ENCODE measurements around the gene CDHR3. TPM values are rescaled to one million over a fixed set of nuclear protein-coding genes. Genes with fewer than 3 reads are reported as not detected.
"Not testable (repeated sequence)": the region's sequence is repeated elsewhere in the genome, so short reads cannot be mapped to it uniquely, and the experiment has no call there.

Gene CDHR3
- total RNA-seq, 1 experiment from 2014 or later = 3.3 TPM

DNA sequence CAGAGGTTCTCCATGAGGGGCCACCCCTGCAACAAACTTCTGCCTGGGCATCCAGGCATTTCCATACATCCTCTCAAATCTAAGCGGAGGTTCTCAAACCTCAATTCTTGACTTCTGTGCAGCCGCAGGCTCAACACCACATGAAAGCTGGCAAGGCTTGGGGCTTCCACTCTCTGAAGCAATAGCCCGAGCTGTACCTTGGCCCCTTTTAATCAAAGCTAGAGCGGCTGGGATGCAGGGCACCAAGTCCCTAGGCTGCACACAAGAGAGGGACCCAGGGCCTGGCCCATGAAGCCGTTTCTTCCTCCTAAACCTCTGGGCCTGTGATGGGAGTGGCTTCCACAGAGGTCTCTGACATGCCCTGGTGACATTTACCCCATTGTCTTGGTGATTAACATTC, 43.8 kb downstream of the CDHR3 start:
- H3K27ac ChIP-seq (ENCODE audit: insufficient read length, low read depth, low read length) = no peak overlapping the region
- H3K4me1 ChIP-seq (ENCODE audit: insufficient read depth, low read length) = peaks cover 5% of the 10 kb centered on the region; the same call in 1 of the 2 replicates
- no peak overlapping the region for H3K14ac ChIP-seq (ENCODE audit: insufficient read depth, low read length)
- Mint-ChIP-seq H3K4me3 (no peak overlapping the region), H3K27ac (no peak overlapping the region), H3K36me3 (ENCODE audit: insufficient read depth in 1 of 3, low read depth in 3 of 3) (peaks cover 27 to 33% (median 33%) of the 10 kb centered on the region in 3 experiments), H3K27me3 (ENCODE audit: low read depth) (peaks cover 27% of the 10 kb centered on the region), H3K9me3 (peaks cover 33 to 36% of the 10 kb centered on the region in 2 experiments), H3K4me1 (peaks cover 17 to 18% of the 10 kb centered on the region in 2 experiments)
- no peak for DNase-seq
- no peak overlapping the region for H2AFZ ChIP-seq (ENCODE audit: low read length)
- H2BK5ac ChIP-seq (ENCODE audit: insufficient read length, low read length) = no peak overlapping the region
- H4K20me1 ChIP-seq (ENCODE audit: control insufficient read depth, insufficient read depth, insufficient read length) = no peaks in the 10 kb centered on the region
- no peak overlapping the region for H3K4ac ChIP-seq (ENCODE audit: low read depth, low read length)
- no peak overlapping the region for H3K56ac ChIP-seq (ENCODE audit: insufficient read length, low read depth, low read length)
- no peak overlapping the region for H4K5ac ChIP-seq (ENCODE audit: insufficient read length, low read depth, low read length)
- no peak overlapping the region for H4K8ac ChIP-seq (replicated peaks; ENCODE audit: insufficient read length, low read depth, low read length)
- no peak overlapping the region for H2BK15ac ChIP-seq (ENCODE audit: low read depth, low read length)
- no CpG with 5 or more reads among the region's 5 CpGs for WGBS (ENCODE audit: extremely low coverage, insufficient read length, low lambda C conversion rate)
- H3K79me2 ChIP-seq (ENCODE audit: insufficient read depth, low read length) = no peaks in the 10 kb centered on the region
- no peak overlapping the region for H3K23ac ChIP-seq (ENCODE audit: insufficient read length, low read depth, low read length)
- no peak overlapping the region for H2BK12ac ChIP-seq (ENCODE audit: insufficient read length, low read depth, low read length)
- H2BK120ac ChIP-seq (ENCODE audit: low read depth, low read length, poor library complexity, severe bottlenecking) = no peak overlapping the region
- H3K9me3 ChIP-seq (ENCODE audit: control insufficient read depth, low read depth, low read length) = no peaks in the 10 kb centered on the region
- H3K4me2 ChIP-seq (ENCODE audit: insufficient read depth, insufficient read length, low read length) = no peak overlapping the region
- H3T11ph ChIP-seq (ENCODE audit: low read length) = no peak overlapping the region
- no peaks in the 10 kb centered on the region for H3K23me2 ChIP-seq (ENCODE audit: insufficient read length, low read depth, low read length, poor library complexity, severe bottlenecking)
- TF ChIP-seq, protein P1, sequence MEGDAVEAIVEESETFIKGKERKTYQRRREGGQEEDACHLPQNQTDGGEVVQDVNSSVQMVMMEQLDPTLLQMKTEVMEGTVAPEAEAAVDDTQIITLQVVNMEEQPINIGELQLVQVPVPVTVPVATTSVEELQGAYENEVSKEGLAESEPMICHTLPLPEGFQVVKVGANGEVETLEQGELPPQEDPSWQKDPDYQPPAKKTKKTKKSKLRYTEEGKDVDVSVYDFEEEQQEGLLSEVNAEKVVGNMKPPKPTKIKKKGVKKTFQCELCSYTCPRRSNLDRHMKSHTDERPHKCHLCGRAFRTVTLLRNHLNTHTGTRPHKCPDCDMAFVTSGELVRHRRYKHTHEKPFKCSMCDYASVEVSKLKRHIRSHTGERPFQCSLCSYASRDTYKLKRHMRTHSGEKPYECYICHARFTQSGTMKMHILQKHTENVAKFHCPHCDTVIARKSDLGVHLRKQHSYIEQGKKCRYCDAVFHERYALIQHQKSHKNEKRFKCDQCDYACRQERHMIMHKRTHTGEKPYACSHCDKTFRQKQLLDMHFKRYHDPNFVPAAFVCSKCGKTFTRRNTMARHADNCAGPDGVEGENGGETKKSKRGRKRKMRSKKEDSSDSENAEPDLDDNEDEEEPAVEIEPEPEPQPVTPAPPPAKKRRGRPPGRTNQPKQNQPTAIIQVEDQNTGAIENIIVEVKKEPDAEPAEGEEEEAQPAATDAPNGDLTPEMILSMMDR (conservative IDR thresholded peaks at IDR 0.05) = no peak
- H2BK20ac ChIP-seq (ENCODE audit: low read depth, low read length, poor library complexity, severe bottlenecking) = no peak overlapping the region
- H3K18ac ChIP-seq (ENCODE audit: insufficient read length, low read depth, low read length) = no peak overlapping the region
- H3K27me3 ChIP-seq (ENCODE audit: insufficient read depth, low read length) = no peaks in the 10 kb centered on the region; the same call in 1 of the 2 replicates
- H3K9ac ChIP-seq (ENCODE audit: extremely low read depth, insufficient read length, low read length) = no peak overlapping the region
- H2AK5ac ChIP-seq (ENCODE audit: insufficient read length, low read length) = no peak overlapping the region
- H4K91ac ChIP-seq (ENCODE audit: insufficient read length, low read depth, low read length) = no peak overlapping the region
- H3K79me1 ChIP-seq (ENCODE audit: insufficient read depth, low read depth, low read length, poor library complexity, severe bottlenecking) = no peaks in the 10 kb centered on the region

- not testable (repeated sequence) for H3K23me2 ChIP-seq (ENCODE audit: insufficient read length, low read depth, low read length, poor library complexity, severe bottlenecking); H3K27ac ChIP-seq (ENCODE audit: insufficient read length, low read depth, low read length); H3K4me1 ChIP-seq (ENCODE audit: insufficient read depth, low read length); H2AFZ ChIP-seq (ENCODE audit: low read length); H4K8ac ChIP-seq (replicated peaks; ENCODE audit: insufficient read length, low read depth, low read length); H3K4me3 Mint-ChIP-seq; H3K79me1 ChIP-seq (ENCODE audit: insufficient read depth, low read depth, low read length, poor library complexity, severe bottlenecking); H4K91ac ChIP-seq (ENCODE audit: insufficient read length, low read depth, low read length); H4K5ac ChIP-seq (ENCODE audit: insufficient read length, low read depth, low read length); H3K4ac ChIP-seq (ENCODE audit: low read depth, low read length); H3K27ac Mint-ChIP-seq; H3K14ac ChIP-seq (ENCODE audit: insufficient read depth, low read length); H2BK20ac ChIP-seq (ENCODE audit: low read depth, low read length, poor library complexity, severe bottlenecking); H3K27me3 ChIP-seq (ENCODE audit: insufficient read depth, low read length); DNase-seq; H3K9me3 ChIP-seq (ENCODE audit: control insufficient read depth, low read depth, low read length); H2BK15ac ChIP-seq (ENCODE audit: low read depth, low read length); H2BK5ac ChIP-seq (ENCODE audit: insufficient read length, low read length); H3K18ac ChIP-seq (ENCODE audit: insufficient read length, low read depth, low read length); H3K4me2 ChIP-seq (ENCODE audit: insufficient read depth, insufficient read length, low read length); H3K9ac ChIP-seq (ENCODE audit: extremely low read depth, insufficient read length, low read length); H2BK12ac ChIP-seq (ENCODE audit: insufficient read length, low read depth, low read length); H3K23ac ChIP-seq (ENCODE audit: insufficient read length, low read depth, low read length); H3K79me2 ChIP-seq (ENCODE audit: insufficient read depth, low read length); H3K56ac ChIP-seq (ENCODE audit: insufficient read length, low read depth, low read length); H4K20me1 ChIP-seq (ENCODE audit: control insufficient read depth, insufficient read depth, insufficient read length); H3T11ph ChIP-seq (ENCODE audit: low read length); H2AK5ac ChIP-seq (ENCODE audit: insufficient read length, low read length); H2BK120ac ChIP-seq (ENCODE audit: low read depth, low read length, poor library complexity, severe bottlenecking)
- H3K9me3 Mint-ChIP-seq = peaks cover 33 to 36% of the 10 kb centered on the region in 2 experiments
- peaks cover 33% of the 10 kb centered on the region for H3K27me3 Mint-ChIP-seq (ENCODE audit: low read depth)
- no CpG with 5 or more reads among the region's 3 CpGs for WGBS (ENCODE audit: extremely low coverage, insufficient read length, low lambda C conversion rate)
- peaks cover 27 to 33% (median 33%) of the 10 kb centered on the region in 3 experiments for H3K36me3 Mint-ChIP-seq (ENCODE audit: insufficient read depth in 1 of 3, low read depth in 3 of 3)
- H3K4me1 Mint-ChIP-seq = peaks cover 14 to 15% of the 10 kb centered on the region in 2 experiments
These were observed 44.7 kb downstream of the CDHR3 start for GRCh38 chr7:106007796-106008195.

All from H9 (cell line).